Astrocyte of the spinal cord (primary cell): ENCODE results near the gene CREM.
A peak's percentile ranks its signal among the peaks of the same experiment; 100 is the strongest.

ENCODE experiments used
- DNase-seq: peaks from one replicate; pipeline ENCODE4 v3.0.0; 2011; ENCODE audit warnings: low read depth, low spot score
- H3K4me3 ChIP-seq: 2 replicates; pipeline ENCODE4 v1.5.1; 2011; ENCODE audit warnings: low read depth, mild to moderate bottlenecking, low read length, moderate library complexity
- CTCF ChIP-seq: IDR thresholded peaks from 2 replicates; pipeline ENCODE4 v1.5.1; 2012; ENCODE audit warnings: low read depth, mild to moderate bottlenecking, low read length, inconsistent platforms
- in situ Hi-C: cut with HindIII; loops from 2 replicates; pipeline ENCODE4 v1.10.0; 2017; ENCODE audit warnings: low sequenced_read_pairs

CREM gene

GRCh38 chr10:35237766-35238512, 111.3 kb downstream of the CREM start:
- no peak overlapping the region for H3K4me3 ChIP-seq
- no peak for DNase-seq
- no peak for TF ChIP-seq CTCF
- in situ Hi-C loops: no loop called here

- H3K4me3 ChIP-seq: no peak overlapping the region
- in situ Hi-C loops: no loop called here
- DNase-seq: no peak
- TF ChIP-seq CTCF: no peak
Observed at GRCh38 chr10:35244549-35244948, 117.9 kb downstream of the CREM start.

GRCh38 chr10:35246770-35247343, 120.2 kb downstream of the CREM start:
- in situ Hi-C loops: no loop called here
- DNase-seq: no peak
- H3K4me3 ChIP-seq: no peak overlapping the region
- TF ChIP-seq CTCF: no peak

- in situ Hi-C loops: no loop called here
- no peak for TF ChIP-seq CTCF
- DNase-seq: no peak
- H3K4me3 ChIP-seq: no peak overlapping the region
Observed at GRCh38 chr10:35251373-35252100, 124.9 kb downstream of the CREM start.

- DNase-seq: no peak
- no peak overlapping the region for H3K4me3 ChIP-seq
- TF ChIP-seq CTCF: no peak
- in situ Hi-C loops: no loop called here
Observed at GRCh38 chr10:35257057-35257983, 130.7 kb downstream of the CREM start.

GRCh38 chr10:35259769-35260397, 133.2 kb downstream of the CREM start:
- peak; percentile 93 for DNase-seq
- H3K4me3 ChIP-seq: no peak overlapping the region
- no peak for TF ChIP-seq CTCF
- in situ Hi-C loops: no loop called here
